Fibroblast of upper back skin (primary cell): Measurements from ENCODE around the gene AJM1.
"Not testable (repeated sequence)": the region's sequence is repeated elsewhere in the genome, so short reads cannot be mapped to it uniquely, and the experiment has no call there.

Source experiments
- DNase-seq: peaks from one replicate; pipeline ENCODE4 v3.0.0-alpha.2; 2013

AJM1 gene

GRCh38 chr9:136882109-136882946 is 40.0 kb downstream of the AJM1 start:
- peak; percentile 44 for DNase-seq

GRCh38 chr9:136882947-136883283 is 40.6 kb downstream of the AJM1 start:
- not testable (repeated sequence) for DNase-seq

- not testable (repeated sequence) for DNase-seq
Measured at GRCh38 chr9:136883670-136884069, 41.4 kb downstream of the AJM1 start.

- DNase-seq, result peak; percentile 98
Measured at GRCh38 chr9:136885950-136886578, 43.8 kb downstream of the AJM1 start, which contains the start of gene TRAF2. Gene TRAF2, plus strand, starts transcription at chr9:136886516. Its CDS starts 12,225 bp downstream, at chr9:136898741.

- DNase-seq, result no peak
Measured at GRCh38 chr9:136886610-136887597, 44.6 kb downstream of the AJM1 start.

- no peak for DNase-seq
Measured at GRCh38 chr9:136888454-136888853, 46.2 kb downstream of the AJM1 start.

GRCh38 chr9:136889858-136890257 is 47.6 kb downstream of the AJM1 start:
- no peak for DNase-seq

GRCh38 chr9:136890661-136891060 is 48.4 kb downstream of the AJM1 start:
- no peak for DNase-seq
